Measurements from ENCODE around the gene PDZRN4.
"Not testable (repeated sequence)": the region's sequence is repeated elsewhere in the genome, so short reads cannot be mapped to it uniquely, and the experiment has no call there.

PDZRN4 gene

GRCh38 chr12:41293461-41293860 is 105.3 kb downstream of the PDZRN4 start:
- TF ChIP-seq CTCF (conservative IDR thresholded peaks at IDR 0.05; ENCODE audit: low read depth, low read length): no peak
- H3K4me3 ChIP-seq (ENCODE audit: low read length): no peak overlapping the region
- no peak for DNase-seq (ENCODE audit: low read depth)

GRCh38 chr12:41302979-41303403 is 114.9 kb downstream of the PDZRN4 start:
- no peak overlapping the region for H3K4me3 ChIP-seq (ENCODE audit: low read length)
- no peak for DNase-seq (ENCODE audit: low read depth)
- TF ChIP-seq CTCF (conservative IDR thresholded peaks at IDR 0.05; ENCODE audit: low read depth, low read length): no peak

DNA sequence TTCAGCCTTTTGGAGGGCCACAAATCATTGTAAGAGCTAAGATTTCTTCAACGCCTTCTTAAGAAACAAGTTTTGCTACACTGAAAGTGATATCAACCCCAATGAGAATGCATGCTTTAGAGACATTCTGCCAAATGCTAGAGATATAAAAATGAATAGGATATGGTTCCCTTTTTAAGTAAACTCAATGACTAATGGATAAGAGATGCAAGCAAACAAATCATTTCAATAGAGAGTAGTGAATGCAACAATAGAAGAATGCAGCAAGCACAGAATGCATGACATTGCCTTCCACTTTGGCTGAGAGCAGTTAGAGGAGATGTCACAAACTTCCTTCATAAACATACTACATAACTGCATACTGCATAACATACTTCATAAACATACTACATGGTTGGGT is 116.4 kb downstream of the PDZRN4 start:
- DNase-seq (ENCODE audit: low read depth): no peak
- no peak for TF ChIP-seq CTCF (conservative IDR thresholded peaks at IDR 0.05; ENCODE audit: low read depth, low read length)
- no peak overlapping the region for H3K4me3 ChIP-seq (ENCODE audit: low read length)

GRCh38 chr12:41310367-41310766 is 122.2 kb downstream of the PDZRN4 start:
- H3K4me3 ChIP-seq (ENCODE audit: low read length): no peak overlapping the region
- DNase-seq (ENCODE audit: low read depth): no peak
- no peak for TF ChIP-seq CTCF (conservative IDR thresholded peaks at IDR 0.05; ENCODE audit: low read depth, low read length)

DNA sequence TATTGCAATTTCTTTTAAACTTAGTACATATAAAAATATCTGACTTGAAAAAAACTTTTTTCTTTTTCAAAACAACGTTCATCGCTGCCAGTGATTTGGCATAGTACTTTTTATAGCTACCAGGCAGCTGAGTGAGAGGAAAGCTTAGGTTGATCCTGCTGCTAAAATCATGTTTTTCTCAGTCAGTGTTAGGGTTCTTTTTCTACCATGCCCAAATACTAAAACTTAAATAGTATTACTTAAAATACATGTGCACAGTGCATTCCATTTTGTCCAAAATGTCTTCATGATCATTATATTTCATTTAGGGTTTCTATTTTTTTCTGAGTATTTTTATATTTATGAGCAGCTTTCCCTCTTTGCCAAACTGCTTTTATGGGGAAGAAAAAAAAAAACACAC is 123.8 kb downstream of the PDZRN4 start:
- no peak overlapping the region for H3K4me3 ChIP-seq (ENCODE audit: low read length)
- TF ChIP-seq CTCF (conservative IDR thresholded peaks at IDR 0.05; ENCODE audit: low read depth, low read length): no peak
- DNase-seq (ENCODE audit: low read depth): no peak

DNA sequence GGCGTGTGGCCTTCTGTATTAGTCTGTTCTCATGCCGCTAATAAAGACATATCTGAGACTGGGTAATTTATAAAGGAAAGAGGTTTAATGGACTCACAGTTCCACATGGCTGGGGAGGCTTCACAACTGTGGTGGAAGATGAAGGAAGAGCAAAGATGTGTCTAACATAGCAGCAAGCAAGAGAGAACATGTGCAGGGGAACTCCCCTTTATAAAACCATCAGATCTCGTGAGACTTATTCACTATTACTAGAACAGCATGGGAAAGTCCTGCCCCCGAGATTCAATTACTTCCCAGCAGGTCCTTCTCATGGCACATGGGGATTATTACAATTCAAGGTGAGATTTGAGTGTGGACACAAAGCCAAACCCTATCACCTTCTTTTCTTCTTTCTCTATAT is 124.3 kb downstream of the PDZRN4 start:
- DNase-seq (ENCODE audit: low read depth): not testable (repeated sequence)

GRCh38 chr12:41325336-41325735 is 137.2 kb downstream of the PDZRN4 start:
- no peak for TF ChIP-seq CTCF (conservative IDR thresholded peaks at IDR 0.05; ENCODE audit: low read depth, low read length)
- no peak for DNase-seq (ENCODE audit: low read depth)
- H3K4me3 ChIP-seq (ENCODE audit: low read length): no peak overlapping the region

More for the DNA sequence above, 124.3 kb downstream of the PDZRN4 start:
- not testable (repeated sequence) for H3K4me3 ChIP-seq (ENCODE audit: low read length)

All from retinal pigment epithelial cell (primary cell).